ENCODE results near the gene IGFBP5. TPM values are rescaled to one million over a fixed set of nuclear protein-coding genes. Genes with fewer than 3 reads are reported as not detected.
A peak's percentile ranks its signal among the peaks of the same experiment; 100 is the strongest.

IGFBP5 gene
- total RNA-seq, 1 experiment from 2014 or later, result not detected

DNA sequence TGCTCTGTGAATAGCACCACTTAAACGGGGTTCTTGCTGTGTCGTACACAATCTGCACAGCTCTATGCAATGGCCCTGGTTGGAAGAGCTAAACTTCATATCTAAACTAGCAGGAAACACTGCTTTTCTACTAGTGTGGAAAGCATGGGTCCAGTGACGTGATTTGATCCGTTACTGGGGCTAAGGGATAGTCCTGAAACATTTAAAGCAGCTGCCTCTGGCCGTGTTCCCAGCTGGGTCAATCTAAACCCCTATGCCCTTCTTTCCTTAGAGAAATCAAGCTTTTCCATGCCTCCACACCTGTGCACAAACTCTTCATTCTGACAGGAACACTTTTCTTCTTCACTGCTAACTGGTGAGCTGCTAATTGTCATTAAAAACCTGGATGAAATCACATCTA lies 5.4 kb upstream of the IGFBP5 start:
- CTCF ChIA-PET, result interaction anchor here (0.6 to 6.4 kb wide), 11 partner anchors 12 to 1012 kb away, joined by 3 to 62 read pairs (median 3); no protein-coding TSS in a partner anchor
- POLR2A ChIA-PET, result interaction anchor here (0.8 kb wide), 1 partner anchor 388 kb away, joined by 3 read pairs; no protein-coding TSS in a partner anchor
- BruUV-seq (replicated peaks), result no TSS peak
- DNase-seq (ENCODE audit: unreplicated experiment), result no peak
- peaks cover 11% of the 10 kb centered on the region for H3K4me1 Mint-ChIP-seq (ENCODE audit: insufficient read depth, unreplicated experiment)
- H3K27ac Mint-ChIP-seq (ENCODE audit: low read depth, unreplicated experiment), result no peak overlapping the region
- H3K9me3 Mint-ChIP-seq (ENCODE audit: unreplicated experiment), result no peaks in the 10 kb centered on the region
- no peaks in the 10 kb centered on the region for H3K36me3 Mint-ChIP-seq (ENCODE audit: insufficient read depth, unreplicated experiment)
- TF ChIP-seq, protein P1, sequence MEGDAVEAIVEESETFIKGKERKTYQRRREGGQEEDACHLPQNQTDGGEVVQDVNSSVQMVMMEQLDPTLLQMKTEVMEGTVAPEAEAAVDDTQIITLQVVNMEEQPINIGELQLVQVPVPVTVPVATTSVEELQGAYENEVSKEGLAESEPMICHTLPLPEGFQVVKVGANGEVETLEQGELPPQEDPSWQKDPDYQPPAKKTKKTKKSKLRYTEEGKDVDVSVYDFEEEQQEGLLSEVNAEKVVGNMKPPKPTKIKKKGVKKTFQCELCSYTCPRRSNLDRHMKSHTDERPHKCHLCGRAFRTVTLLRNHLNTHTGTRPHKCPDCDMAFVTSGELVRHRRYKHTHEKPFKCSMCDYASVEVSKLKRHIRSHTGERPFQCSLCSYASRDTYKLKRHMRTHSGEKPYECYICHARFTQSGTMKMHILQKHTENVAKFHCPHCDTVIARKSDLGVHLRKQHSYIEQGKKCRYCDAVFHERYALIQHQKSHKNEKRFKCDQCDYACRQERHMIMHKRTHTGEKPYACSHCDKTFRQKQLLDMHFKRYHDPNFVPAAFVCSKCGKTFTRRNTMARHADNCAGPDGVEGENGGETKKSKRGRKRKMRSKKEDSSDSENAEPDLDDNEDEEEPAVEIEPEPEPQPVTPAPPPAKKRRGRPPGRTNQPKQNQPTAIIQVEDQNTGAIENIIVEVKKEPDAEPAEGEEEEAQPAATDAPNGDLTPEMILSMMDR (IDR thresholded peaks at IDR 0.05; ENCODE audit: unreplicated experiment), result no peak
- no peak overlapping the region for H3K4me3 Mint-ChIP-seq (ENCODE audit: unreplicated experiment)
- no peaks in the 10 kb centered on the region for H3K27me3 Mint-ChIP-seq (ENCODE audit: insufficient read depth, unreplicated experiment)
- intact Hi-C loops (cut with micrococcal nuclease), result no loop called here

DNA sequence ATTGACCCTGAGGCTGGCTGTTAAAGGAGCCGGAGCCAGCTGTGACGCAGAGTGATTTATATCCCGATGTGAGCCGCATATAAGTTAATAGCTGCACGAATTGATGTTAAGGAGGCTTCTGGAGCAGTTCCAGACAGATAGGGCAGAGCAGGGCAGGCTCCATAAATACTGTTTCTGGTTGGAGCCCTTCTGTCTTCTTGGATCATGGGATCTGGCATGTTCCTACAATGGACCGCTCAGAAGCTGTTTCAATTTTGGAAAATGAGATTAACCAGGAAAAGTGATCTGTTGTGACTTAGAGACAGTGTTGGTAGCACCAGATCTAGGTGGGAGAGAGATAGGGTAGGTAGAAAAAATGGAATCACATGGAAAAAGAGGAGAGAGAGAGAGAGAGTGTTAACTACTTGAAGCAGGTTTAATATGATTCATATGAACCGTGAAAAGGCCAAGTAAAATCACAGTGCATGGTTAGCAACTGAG lies 4.8 kb upstream of the IGFBP5 start:
- DNase-seq (ENCODE audit: unreplicated experiment), result no peak
- Mint-ChIP-seq H3K9me3 (ENCODE audit: unreplicated experiment) (no peaks in the 10 kb centered on the region), H3K4me3 (ENCODE audit: unreplicated experiment) (no peak overlapping the region), H3K27ac (ENCODE audit: low read depth, unreplicated experiment) (no peak overlapping the region), H3K4me1 (ENCODE audit: insufficient read depth, unreplicated experiment) (peaks cover 15% of the 10 kb centered on the region), H3K27me3 (ENCODE audit: insufficient read depth, unreplicated experiment) (no peaks in the 10 kb centered on the region), H3K36me3 (ENCODE audit: insufficient read depth, unreplicated experiment) (no peaks in the 10 kb centered on the region)
- intact Hi-C loops (cut with micrococcal nuclease), result no loop called here
- no TSS peak for BruUV-seq (replicated peaks)
- CTCF ChIA-PET, result interaction anchor here (0.5 to 6.4 kb wide), 16 partner anchors 18 to 1510 kb away, joined by 3 to 62 read pairs (median 3); no protein-coding TSS in a partner anchor
- POLR2A ChIA-PET, result interaction anchor here (0.6 to 1.1 kb wide), 3 partner anchors 336 to 814 kb away, joined by 3 to 4 read pairs (median 3); no protein-coding TSS in a partner anchor
- TF ChIP-seq, protein P1 (IDR thresholded peaks at IDR 0.05; ENCODE audit: unreplicated experiment), result no peak

DNA sequence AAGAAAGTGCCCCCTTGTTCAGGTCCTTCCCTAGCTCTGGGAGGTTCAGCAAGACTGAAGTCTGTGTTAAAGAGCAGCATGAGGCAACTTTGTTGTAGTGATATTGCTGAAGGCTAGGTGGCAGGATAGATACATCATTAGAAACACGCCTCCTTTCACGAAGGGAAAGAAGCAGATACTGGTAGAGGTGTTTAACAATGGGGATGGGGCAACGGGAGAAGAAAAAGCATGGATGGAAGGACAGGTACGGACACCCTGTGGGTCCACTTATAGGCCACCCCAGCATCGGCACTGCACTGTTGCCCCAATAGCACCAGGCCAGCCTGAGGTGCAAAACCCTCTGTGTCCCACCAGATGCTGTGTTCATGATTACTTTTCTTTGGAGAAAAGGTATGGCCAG lies 3.5 kb upstream of the IGFBP5 start:
- DNase-seq (ENCODE audit: unreplicated experiment), result peak; percentile 68
- Mint-ChIP-seq H3K4me3 (ENCODE audit: unreplicated experiment) (no peak overlapping the region), H3K36me3 (ENCODE audit: insufficient read depth, unreplicated experiment) (no peaks in the 10 kb centered on the region), H3K4me1 (ENCODE audit: insufficient read depth, unreplicated experiment) (peaks cover 15% of the 10 kb centered on the region), H3K27me3 (ENCODE audit: insufficient read depth, unreplicated experiment) (no peaks in the 10 kb centered on the region), H3K27ac (ENCODE audit: low read depth, unreplicated experiment) (no peak overlapping the region), H3K9me3 (ENCODE audit: unreplicated experiment) (no peaks in the 10 kb centered on the region)
- ChIA-PET POLR2A (interaction anchor here (0.6 to 1.2 kb wide), 3 partner anchors 473 to 1014 kb away, joined by 3 to 6 read pairs (median 4); no protein-coding TSS in a partner anchor), CTCF (interaction anchor here (0.6 to 6.4 kb wide), 47 partner anchors 9 to 1025 kb away, joined by 3 to 62 read pairs (median 4); no protein-coding TSS in a partner anchor)
- BruUV-seq (replicated peaks), result no TSS peak
- TF ChIP-seq, protein P1 (IDR thresholded peaks at IDR 0.05; ENCODE audit: unreplicated experiment), result peak; percentile 53
- intact Hi-C loops (cut with micrococcal nuclease), result loop anchor here (1.0 to 5.0 kb wide), 5 partner anchors 78 to 811 kb away; no protein-coding TSS in a partner anchor

DNA sequence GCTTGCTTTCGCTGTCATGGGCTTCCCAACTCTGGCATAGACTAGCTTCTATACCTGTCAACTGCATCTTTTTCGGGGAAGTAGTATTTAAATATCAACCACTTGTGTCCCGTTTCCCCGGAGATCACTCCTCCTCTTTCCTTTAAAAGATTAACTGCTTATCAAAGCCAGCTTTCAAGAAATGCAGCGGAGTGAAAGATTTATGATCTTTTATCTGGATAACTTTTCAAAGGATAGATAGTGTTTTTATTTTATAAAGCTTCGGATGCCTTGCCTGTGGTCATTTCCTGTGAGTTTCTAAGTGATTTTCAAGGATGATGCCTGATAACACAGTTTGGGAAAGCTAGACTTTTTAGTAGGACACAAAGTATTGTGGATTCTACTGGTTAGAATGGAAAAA lies 2.9 kb upstream of the IGFBP5 start:
- POLR2A ChIA-PET, result interaction anchor here (0.6 to 1.2 kb wide), 3 partner anchors 473 to 1015 kb away, joined by 3 to 6 read pairs (median 4); no protein-coding TSS in a partner anchor
- Mint-ChIP-seq H3K9me3 (ENCODE audit: unreplicated experiment) (no peaks in the 10 kb centered on the region), H3K4me3 (ENCODE audit: unreplicated experiment) (no peak overlapping the region), H3K36me3 (ENCODE audit: insufficient read depth, unreplicated experiment) (no peaks in the 10 kb centered on the region), H3K4me1 (ENCODE audit: insufficient read depth, unreplicated experiment) (peaks cover 15% of the 10 kb centered on the region), H3K27ac (ENCODE audit: low read depth, unreplicated experiment) (no peak overlapping the region), H3K27me3 (ENCODE audit: insufficient read depth, unreplicated experiment) (no peaks in the 10 kb centered on the region)
- CTCF ChIA-PET, result interaction anchor here (0.6 to 6.4 kb wide), 56 partner anchors 9 to 1087 kb away, joined by 3 to 62 read pairs (median 4); no protein-coding TSS in a partner anchor
- no TSS peak for BruUV-seq (replicated peaks)
- TF ChIP-seq, protein P1 (IDR thresholded peaks at IDR 0.05; ENCODE audit: unreplicated experiment), result no peak
- intact Hi-C loops (cut with micrococcal nuclease), result loop anchor here (1.0 to 5.0 kb wide), 4 partner anchors 79 to 812 kb away; no protein-coding TSS in a partner anchor
- DNase-seq (ENCODE audit: unreplicated experiment), result no peak

Data from MCF 10A (cell line).